Activated CD8-positive, alpha-beta T cell treated with anti-CD3 and anti-CD28 coated beads, Interleukin-2, amount 10 ng/mL, durations not matched to agents 7 days and 5 days (primary cell): Measurements from ENCODE around the gene IGFBP3. TPM values are rescaled to one million over a fixed set of nuclear protein-coding genes. Genes with fewer than 3 reads are reported as not detected.
A peak's percentile ranks its signal among the peaks of the same experiment; 100 is the strongest.

Experiments
- ATAC-seq: fragments of 150-1000 bp; cut with Tn5 transposase; one replicate; pipeline ENCODE4 v1.10.0; 2021; ENCODE audit warnings: moderate library complexity
- CTCF ChIA-PET: fragments of 350-600 bp; sonication (Branson Sonifier 250); formaldehyde crosslinking; loops from one replicate; lab custom pipeline; 2021; ENCODE audit warnings: antibody characterized with exemption; lab: Charles Lee
- POLR2A ChIA-PET: fragments of 350-600 bp; sonication (Branson Sonifier 250); formaldehyde crosslinking; loops from one replicate; lab custom pipeline; 2021; ENCODE audit warnings: antibody characterized with exemption; lab: Charles Lee
- DNase-seq: peaks from one replicate; pipeline ENCODE4 v3.0.0-alpha.2; 2020
- H3K27ac Mint-ChIP-seq: one replicate; pipeline ENCODE4 v1.8.0; 2021; ENCODE audit warnings: mild to moderate bottlenecking, mixed read lengths
- H3K27me3 Mint-ChIP-seq: one replicate; pipeline ENCODE4 v1.8.0; 2021; ENCODE audit warnings: low read depth, mixed read lengths
- H3K36me3 Mint-ChIP-seq: one replicate; pipeline ENCODE4 v1.8.0; 2021; ENCODE audit warnings: low read depth, mixed read lengths
- H3K4me1 Mint-ChIP-seq: one replicate; pipeline ENCODE4 v1.8.0; 2021; ENCODE audit warnings: low read depth, mixed read lengths
- H3K4me3 Mint-ChIP-seq: one replicate; pipeline ENCODE4 v1.8.0; 2021; ENCODE audit warnings: mild to moderate bottlenecking, mixed read lengths
- H3K9me3 Mint-ChIP-seq: one replicate; pipeline ENCODE4 v1.8.0; 2022; ENCODE audit warnings: mixed read lengths; ENCODE audit not compliant: insufficient read depth
- total RNA-seq, 2 experiments: library from RNA; stranded (reverse); gene quantifications; one replicate each; pipeline ENCODE4 v1.2.3, GENCODE V29; 2021

Gene IGFBP3
- total RNA-seq, 2 experiments from 2014 or later, result 0.90 to 1.0 TPM

GRCh38 chr7:45880433-45880860 lies 40.6 kb downstream of the IGFBP3 start:
- ChIA-PET POLR2A (no interaction called here), CTCF (no interaction called here)
- ATAC-seq (no peak), DNase-seq (peak; percentile 17)
- no peak overlapping the region for H3K4me3 Mint-ChIP-seq
- H3K9me3 Mint-ChIP-seq, result no peaks in the 10 kb centered on the region
- H3K27me3 Mint-ChIP-seq, result no peaks in the 10 kb centered on the region
- H3K27ac Mint-ChIP-seq, result no peak overlapping the region
- no peaks in the 10 kb centered on the region for H3K4me1 Mint-ChIP-seq
- H3K36me3 Mint-ChIP-seq, result no peaks in the 10 kb centered on the region

- H3K4me1 Mint-ChIP-seq, result no peaks in the 10 kb centered on the region
- CTCF ChIA-PET, result no interaction called here
- DNase-seq (no peak), ATAC-seq (no peak)
- no peaks in the 10 kb centered on the region for H3K36me3 Mint-ChIP-seq
- no peak overlapping the region for H3K27ac Mint-ChIP-seq
- H3K27me3 Mint-ChIP-seq, result no peaks in the 10 kb centered on the region
- no peaks in the 10 kb centered on the region for H3K9me3 Mint-ChIP-seq
- POLR2A ChIA-PET, result no interaction called here
- no peak overlapping the region for H3K4me3 Mint-ChIP-seq
Observed at GRCh38 chr7:45878457-45879144, 42.5 kb downstream of the IGFBP3 start.

GRCh38 chr7:45876519-45876918 lies 44.6 kb downstream of the IGFBP3 start:
- DNase-seq (no peak), ATAC-seq (no peak)
- Mint-ChIP-seq H3K4me1 (no peaks in the 10 kb centered on the region), H3K27ac (no peak overlapping the region), H3K9me3 (no peaks in the 10 kb centered on the region), H3K27me3 (no peaks in the 10 kb centered on the region), H3K4me3 (no peak overlapping the region), H3K36me3 (no peaks in the 10 kb centered on the region)
- ChIA-PET POLR2A (no interaction called here), CTCF (no interaction called here)

- POLR2A ChIA-PET, result no interaction called here
- no peak for DNase-seq
- peaks cover 7% of the 10 kb centered on the region for H3K27me3 Mint-ChIP-seq
- no peaks in the 10 kb centered on the region for H3K9me3 Mint-ChIP-seq
- no peak for ATAC-seq
- H3K27ac Mint-ChIP-seq, result no peak overlapping the region
- no peak overlapping the region for H3K4me3 Mint-ChIP-seq
- CTCF ChIA-PET, result no interaction called here
- no peaks in the 10 kb centered on the region for H3K4me1 Mint-ChIP-seq
- H3K36me3 Mint-ChIP-seq, result no peaks in the 10 kb centered on the region
Observed at GRCh38 chr7:45874408-45875131, 46.5 kb downstream of the IGFBP3 start.

GRCh38 chr7:45873355-45873754 lies 47.7 kb downstream of the IGFBP3 start:
- Mint-ChIP-seq H3K27ac (no peak overlapping the region), H3K27me3 (peaks cover 7% of the 10 kb centered on the region), H3K4me1 (no peaks in the 10 kb centered on the region), H3K36me3 (no peaks in the 10 kb centered on the region), H3K4me3 (no peak overlapping the region), H3K9me3 (no peaks in the 10 kb centered on the region)
- DNase-seq (no peak), ATAC-seq (no peak)
- CTCF ChIA-PET, result no interaction called here
- POLR2A ChIA-PET, result no interaction called here

GRCh38 chr7:45873035-45873354 lies 48.1 kb downstream of the IGFBP3 start, which contains the start of gene CCDC201:
CCDC201 (minus strand) TSS chr7:45873082; CDS start chr7:45873007, 75 bp downstream.
- H3K27ac Mint-ChIP-seq, result no peak within 1 kb of the TSS
- POLR2A ChIA-PET, result no interaction called here
- peaks cover 7% of the 10 kb centered on the region for H3K27me3 Mint-ChIP-seq
- CTCF ChIA-PET, result no interaction called here
- H3K4me1 Mint-ChIP-seq, result no peaks in the 10 kb centered on the region
- H3K4me3 Mint-ChIP-seq, result no peak within 1 kb of the TSS
- no peaks in the 10 kb centered on the region for H3K9me3 Mint-ChIP-seq
- ATAC-seq (no peak), DNase-seq (no peak)
- H3K36me3 Mint-ChIP-seq, result no peaks in the 10 kb centered on the region

GRCh38 chr7:45872116-45873034 lies 48.7 kb downstream of the IGFBP3 start:
- Mint-ChIP-seq H3K36me3 (no peaks in the 10 kb centered on the region), H3K4me3 (no peak overlapping the region), H3K9me3 (no peaks in the 10 kb centered on the region), H3K27me3 (peaks cover 10% of the 10 kb centered on the region), H3K27ac (no peak overlapping the region), H3K4me1 (no peaks in the 10 kb centered on the region)
- POLR2A ChIA-PET, result no interaction called here
- CTCF ChIA-PET, result no interaction called here
- ATAC-seq (no peak), DNase-seq (no peak)

DNA sequence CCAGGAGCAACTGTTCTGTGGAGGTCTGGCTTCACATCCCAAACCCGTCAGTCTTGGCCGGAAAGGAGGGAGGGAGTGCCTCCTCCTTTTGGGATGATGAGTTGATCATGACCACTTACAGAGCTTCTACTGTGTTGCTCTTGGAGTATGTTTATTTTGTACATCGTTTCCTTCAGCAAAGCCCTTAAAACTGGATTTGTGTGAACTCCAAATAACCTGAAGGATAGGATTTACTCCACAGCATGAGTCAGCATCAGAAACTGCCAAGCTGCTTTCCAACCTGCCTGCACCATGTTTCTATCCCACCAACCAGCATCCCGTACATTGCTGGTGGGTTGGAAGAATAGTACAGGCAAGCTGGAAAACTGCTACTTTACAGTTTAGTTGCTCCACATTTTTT lies 51.6 kb downstream of the IGFBP3 start:
- POLR2A ChIA-PET, result no interaction called here
- H3K27ac Mint-ChIP-seq, result no peak overlapping the region
- ATAC-seq (no peak), DNase-seq (no peak)
- H3K27me3 Mint-ChIP-seq, result peaks cover 10% of the 10 kb centered on the region
- H3K36me3 Mint-ChIP-seq, result no peaks in the 10 kb centered on the region
- CTCF ChIA-PET, result interaction anchor here (0.9 kb wide), 1 partner anchor 206 kb away, joined by 3 read pairs; no protein-coding TSS in a partner anchor
- no peaks in the 10 kb centered on the region for H3K9me3 Mint-ChIP-seq
- no peaks in the 10 kb centered on the region for H3K4me1 Mint-ChIP-seq
- no peak overlapping the region for H3K4me3 Mint-ChIP-seq

DNA sequence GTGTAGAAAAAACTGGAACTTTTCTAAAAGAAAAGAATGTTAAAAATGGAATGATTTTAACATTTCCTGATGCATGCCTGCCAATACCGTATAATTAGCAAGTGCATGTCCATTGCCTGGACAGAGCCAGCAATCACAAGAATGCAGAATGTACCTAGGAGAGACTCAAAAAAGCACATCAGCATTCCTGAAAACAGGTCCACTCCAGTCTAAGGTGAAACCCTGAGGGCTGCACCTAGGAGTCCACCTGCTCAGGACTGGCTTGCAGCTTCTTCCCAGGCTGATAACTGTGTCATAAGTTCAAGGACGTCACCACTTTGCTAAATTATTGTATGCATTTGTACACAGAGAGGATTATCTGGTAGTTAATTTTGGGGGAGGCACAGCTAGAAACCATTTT lies 53.6 kb downstream of the IGFBP3 start:
- H3K9me3 Mint-ChIP-seq, result no peaks in the 10 kb centered on the region
- ChIA-PET POLR2A (no interaction called here), CTCF (no interaction called here)
- no peaks in the 10 kb centered on the region for H3K36me3 Mint-ChIP-seq
- DNase-seq (no peak), ATAC-seq (no peak)
- H3K4me1 Mint-ChIP-seq, result no peaks in the 10 kb centered on the region
- no peak overlapping the region for H3K27ac Mint-ChIP-seq
- no peak overlapping the region for H3K4me3 Mint-ChIP-seq
- H3K27me3 Mint-ChIP-seq, result peaks cover 10% of the 10 kb centered on the region

- ATAC-seq (no peak), DNase-seq (no peak)
- Mint-ChIP-seq H3K36me3 (no peaks in the 10 kb centered on the region), H3K27ac (no peak overlapping the region), H3K27me3 (peaks cover 12% of the 10 kb centered on the region), H3K4me3 (no peak overlapping the region), H3K4me1 (no peaks in the 10 kb centered on the region), H3K9me3 (no peaks in the 10 kb centered on the region)
- ChIA-PET CTCF (no interaction called here), POLR2A (interaction anchor here (0.6 kb wide), 1 partner anchor 39 kb away, joined by 3 read pairs; no protein-coding TSS in a partner anchor)
Observed at GRCh38 chr7:45865594-45866410, 55.3 kb downstream of the IGFBP3 start.

DNA sequence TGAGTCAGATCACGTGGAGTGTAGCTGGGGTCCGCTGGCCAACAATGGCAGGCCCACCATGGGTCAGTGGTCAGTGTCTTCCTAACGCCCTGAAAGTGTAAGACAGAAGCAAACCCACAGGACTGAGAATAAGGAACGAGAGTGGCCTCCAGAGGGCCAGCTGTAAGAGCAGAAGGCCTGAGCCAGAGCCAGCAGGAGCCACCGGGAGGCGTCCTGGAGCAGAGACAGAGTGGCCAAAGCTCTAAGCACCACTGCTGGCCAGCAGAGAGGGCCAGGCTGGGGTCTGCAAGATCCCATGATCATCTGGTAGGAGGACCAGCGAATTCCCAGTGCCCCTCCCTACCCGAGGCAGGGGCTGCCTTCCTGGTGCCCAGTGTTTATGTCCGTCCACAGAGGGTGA lies 57.4 kb downstream of the IGFBP3 start:
- no peaks in the 10 kb centered on the region for H3K9me3 Mint-ChIP-seq
- no peak overlapping the region for H3K4me3 Mint-ChIP-seq
- peaks cover 9% of the 10 kb centered on the region for H3K27me3 Mint-ChIP-seq
- POLR2A ChIA-PET, result no interaction called here
- no peak overlapping the region for H3K27ac Mint-ChIP-seq
- DNase-seq (no peak), ATAC-seq (no peak)
- H3K36me3 Mint-ChIP-seq, result no peaks in the 10 kb centered on the region
- H3K4me1 Mint-ChIP-seq, result no peaks in the 10 kb centered on the region
- CTCF ChIA-PET, result no interaction called here
